NCI-H524 (cell line): ENCODE results near the gene CCNJL.

Source experiments
- DNase-seq, 2 experiments: peaks; one replicate each; lab custom pipeline; 2025; lab: John Stamatoyannopoulos, UW

The CCNJL gene

GRCh38 chr5:160333721-160334120 is 21.4 kb upstream of the CCNJL start:
- no peak for DNase-seq

DNA sequence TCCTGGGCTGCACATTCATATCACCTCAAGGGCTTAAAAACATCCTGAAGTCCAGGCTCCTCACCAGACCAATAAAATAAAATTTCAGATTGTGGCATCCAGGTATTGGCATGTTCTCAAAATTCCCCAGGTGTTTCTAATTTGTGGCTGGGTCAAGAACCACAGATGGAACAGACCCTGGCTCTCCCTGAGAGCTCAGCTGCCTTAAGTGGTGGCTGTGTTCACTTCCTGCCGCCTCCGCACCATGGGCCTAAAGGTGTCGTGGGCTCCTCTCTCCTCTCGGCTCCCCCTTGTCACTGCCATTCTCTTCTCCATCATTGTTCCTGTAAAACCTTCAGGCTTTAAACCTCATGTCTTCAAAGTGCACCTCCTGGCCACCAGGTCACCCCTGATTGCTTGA is 17.8 kb upstream of the CCNJL start:
- DNase-seq: no peak

DNA sequence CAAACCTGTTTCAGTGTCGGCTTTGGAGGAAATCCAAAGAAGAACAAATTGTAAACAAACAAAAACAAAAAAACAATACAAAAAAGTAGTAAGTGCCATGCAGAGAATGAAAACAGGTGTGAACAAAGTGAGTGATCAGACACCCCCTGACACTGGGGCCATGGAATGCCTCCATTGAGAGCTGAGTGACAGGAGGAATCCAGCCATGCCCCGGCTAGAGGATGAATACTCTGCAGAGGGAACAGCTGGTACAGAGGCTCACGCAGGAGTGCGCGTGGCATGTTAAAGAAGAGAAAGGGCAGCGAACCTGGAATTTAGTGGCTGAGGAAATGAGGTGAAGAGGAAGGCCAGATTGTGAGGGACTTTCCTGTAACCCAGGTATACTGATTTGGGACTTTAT is 15.5 kb upstream of the CCNJL start:
- DNase-seq: peak in 1 of 2 experiments; percentile 55

- no peak for DNase-seq
Measured at GRCh38 chr5:160326981-160327380, 14.6 kb upstream of the CCNJL start.

DNA sequence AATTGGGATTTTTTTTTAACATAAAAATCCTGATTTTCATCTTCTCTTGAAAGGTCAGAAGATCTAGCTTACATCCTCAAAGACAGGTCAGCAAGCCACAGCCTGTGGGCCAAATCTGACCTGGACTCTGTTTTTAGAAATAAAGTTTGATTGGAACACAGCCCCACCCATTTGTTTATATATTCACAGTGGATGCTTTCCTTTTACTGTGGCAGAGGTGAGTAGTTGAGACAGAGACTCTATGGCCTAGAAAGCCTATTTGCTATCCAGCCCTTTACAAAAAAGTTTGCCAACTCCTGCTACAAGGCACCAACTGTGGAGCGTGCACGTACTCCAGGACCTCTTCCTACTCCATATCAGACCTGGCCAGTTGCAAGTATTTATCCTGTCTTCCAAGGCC is 13.4 kb upstream of the CCNJL start:
- no peak for DNase-seq

DNA sequence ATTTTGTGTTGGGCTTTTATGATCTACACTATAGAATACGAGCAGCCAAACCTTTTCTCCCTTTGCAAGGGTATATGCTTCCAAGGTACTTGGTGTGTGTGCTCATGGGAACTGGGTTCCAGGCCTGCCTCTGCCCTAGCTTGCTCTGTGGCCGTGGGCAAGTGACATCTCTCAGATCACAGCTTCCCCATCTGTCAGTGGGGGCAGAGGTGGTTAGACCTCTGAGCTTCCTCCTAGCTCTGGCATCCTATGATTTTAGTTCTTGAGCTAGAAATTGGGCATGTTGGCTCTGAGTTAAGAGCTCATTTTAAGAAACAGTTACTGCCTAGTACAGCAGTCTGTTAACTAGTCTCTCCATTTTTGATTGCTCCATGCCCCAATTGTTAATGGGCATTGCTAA is 12.5 kb upstream of the CCNJL start:
- DNase-seq: no peak

DNA sequence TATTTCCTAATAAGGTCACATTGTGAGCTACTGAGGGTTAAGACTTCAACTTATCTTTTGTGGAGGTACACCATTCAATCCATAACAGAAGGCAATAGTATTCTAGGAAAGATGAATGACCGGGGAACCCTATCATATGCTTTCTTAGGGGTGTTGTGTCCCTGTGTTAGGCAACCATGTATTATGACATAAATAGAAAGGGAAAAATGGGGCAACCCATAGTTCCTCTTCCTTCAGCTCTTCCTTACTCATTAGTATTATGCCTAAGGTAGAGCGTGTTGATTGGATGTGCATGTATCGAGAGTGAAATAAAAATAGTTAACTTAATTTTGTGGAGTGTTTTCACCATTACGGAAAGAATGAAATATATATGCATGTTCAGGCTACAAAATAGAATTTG is 6.0 kb upstream of the CCNJL start:
- no peak for DNase-seq

DNA sequence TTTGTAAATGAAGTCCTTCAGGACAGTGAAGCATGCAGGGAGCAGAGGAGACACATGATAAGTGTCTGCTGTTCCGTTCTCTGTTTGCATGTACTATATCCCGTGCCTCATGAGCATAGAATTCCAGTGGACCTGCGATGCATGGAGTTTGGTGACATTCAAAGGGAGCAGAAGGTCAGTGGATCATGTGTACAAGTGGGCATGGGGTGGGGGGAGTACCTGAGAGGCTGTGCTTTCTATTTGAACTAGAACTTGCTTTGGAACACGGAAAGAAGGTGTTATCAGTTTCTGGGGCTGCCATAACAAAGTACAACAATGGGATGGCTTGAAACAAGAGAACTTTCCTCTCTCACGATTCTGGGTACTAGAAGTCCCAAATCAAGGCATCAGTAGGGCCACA is 5.1 kb upstream of the CCNJL start:
- no peak for DNase-seq

- no peak for DNase-seq
Measured at GRCh38 chr5:160315968-160316367, 3.6 kb upstream of the CCNJL start.

DNA sequence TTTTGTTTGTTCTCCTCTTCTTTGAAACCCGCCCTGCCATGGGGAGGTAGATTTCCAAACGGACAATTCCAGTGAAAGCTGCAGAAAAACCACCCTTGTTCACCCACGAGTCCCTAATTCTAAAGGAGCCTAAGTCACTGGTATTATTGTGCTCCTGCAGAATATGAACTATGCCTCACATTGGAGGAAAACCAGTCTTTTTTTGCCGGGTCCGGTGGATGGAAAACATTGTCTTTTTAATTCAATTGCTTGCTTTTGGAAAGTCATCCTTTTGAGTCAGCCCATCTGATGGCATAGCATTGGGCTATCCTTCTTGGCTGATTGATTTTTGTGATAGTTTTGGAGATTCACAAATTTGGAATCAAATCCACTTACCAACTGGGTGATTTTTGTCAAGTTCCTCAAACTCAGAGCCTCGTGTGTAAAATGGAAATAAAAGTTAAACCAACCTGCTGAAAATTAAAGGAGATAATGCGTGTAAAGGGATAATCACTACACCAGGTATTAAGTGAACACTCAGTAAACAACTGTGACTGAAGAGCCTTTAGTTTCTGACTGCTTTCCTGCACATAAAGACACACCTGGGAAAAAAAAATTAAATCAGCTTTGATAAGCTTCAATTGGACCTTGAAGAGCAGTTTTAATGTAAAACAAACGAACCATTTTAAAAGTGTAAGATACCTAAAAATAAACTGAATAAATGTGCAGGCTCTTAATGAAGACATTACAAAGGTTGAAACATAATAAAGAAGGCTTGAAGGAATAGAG is 780 bp upstream of the CCNJL start:
- DNase-seq: no peak

DNA sequence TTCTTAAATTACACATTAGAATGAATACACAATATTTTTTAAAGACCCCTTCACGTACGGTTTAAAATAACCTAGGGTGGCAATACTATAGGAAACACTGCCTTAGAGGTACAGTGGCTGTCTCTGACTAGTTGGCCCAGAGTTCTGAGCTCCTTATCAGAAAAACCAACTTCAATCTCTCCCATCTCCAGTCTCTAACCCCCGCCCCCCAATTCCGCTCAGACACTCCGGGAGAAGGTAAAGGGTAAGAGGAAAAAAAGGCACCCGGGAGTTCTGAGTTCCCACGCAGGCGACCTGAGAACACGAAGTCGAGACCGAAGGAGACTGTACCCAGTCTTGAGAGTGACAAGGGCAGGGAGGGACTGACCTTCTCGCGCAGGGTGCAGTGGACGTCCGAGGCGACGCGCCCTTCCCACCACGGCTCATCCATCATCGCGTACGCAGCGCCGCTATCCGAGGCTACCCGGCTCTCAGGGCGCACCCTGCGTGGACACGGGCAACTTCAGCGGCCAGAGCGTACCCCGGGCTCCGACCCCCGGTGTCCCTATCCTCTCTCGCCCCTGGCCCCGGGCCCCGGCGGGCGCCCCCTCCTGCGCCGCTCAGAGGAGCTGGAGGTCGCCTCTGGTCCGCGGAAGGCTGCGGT is 752 bp downstream of the CCNJL start:
- DNase-seq: peak in 1 of 2 experiments; percentile 23

DNA sequence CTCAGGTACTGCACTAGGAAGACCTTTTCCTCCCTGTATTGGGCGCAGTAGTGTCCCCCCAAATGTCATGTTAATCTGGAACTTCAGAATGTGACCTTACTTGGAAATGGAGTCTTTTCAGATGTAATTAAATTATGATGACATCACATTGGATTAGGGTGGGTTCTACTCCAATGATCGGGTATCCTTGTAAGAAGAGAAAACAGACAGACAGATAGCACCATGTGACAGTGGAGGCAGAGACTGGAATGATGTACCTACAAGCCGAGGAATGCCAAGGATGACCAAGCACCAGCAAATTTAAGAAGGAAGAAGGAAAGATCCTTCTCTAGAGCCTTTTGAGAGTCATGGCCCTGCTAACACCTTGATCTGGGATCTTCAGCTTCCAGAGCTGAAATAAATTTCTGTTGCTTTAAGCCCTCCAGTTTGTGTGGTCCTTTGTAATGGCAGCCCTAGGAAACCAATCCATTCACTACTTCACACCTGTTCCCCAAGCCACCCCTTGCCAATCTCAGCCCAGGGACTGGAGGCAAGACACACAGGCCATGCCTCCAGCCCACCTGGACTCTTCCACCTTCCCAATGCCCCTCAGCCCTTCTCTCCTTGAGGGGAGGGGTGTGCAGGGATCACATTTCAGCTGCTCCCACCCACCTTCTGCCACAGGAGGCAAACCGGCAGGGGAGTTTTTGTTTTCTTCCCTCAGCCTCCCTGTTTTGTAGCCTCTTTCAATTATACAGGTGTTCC is 1.6 kb downstream of the CCNJL start:
- DNase-seq: peak in 1 of 2 experiments; percentile 24

DNA sequence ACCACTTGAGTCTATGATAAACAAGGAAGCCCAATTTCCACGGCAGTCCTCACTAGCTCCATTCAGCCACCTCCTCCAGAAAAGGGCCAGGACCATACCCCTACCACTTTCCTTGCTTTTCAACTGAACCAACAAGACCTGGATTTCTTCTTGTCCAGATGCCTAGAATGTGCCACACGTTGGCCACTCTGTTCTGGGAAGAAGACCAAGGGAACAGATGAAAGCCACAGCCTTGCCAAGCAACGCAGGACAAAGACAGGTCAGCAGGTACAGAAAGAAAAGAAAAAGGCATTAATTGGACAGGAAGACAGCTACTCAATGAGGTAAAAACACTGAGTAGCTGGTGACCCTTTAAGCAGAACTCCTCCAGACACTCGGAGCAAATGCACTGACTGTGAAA is 2.2 kb downstream of the CCNJL start:
- no peak for DNase-seq

- DNase-seq: no peak
Measured at GRCh38 chr5:160306696-160307095, 5.7 kb downstream of the CCNJL start.

GRCh38 chr5:160305319-160305718 is 7.0 kb downstream of the CCNJL start:
- DNase-seq: no peak

- no peak for DNase-seq
Measured at GRCh38 chr5:160303690-160304089, 8.7 kb downstream of the CCNJL start.

- DNase-seq: no peak
Measured at GRCh38 chr5:160298189-160298588, 14.2 kb downstream of the CCNJL start.

DNA sequence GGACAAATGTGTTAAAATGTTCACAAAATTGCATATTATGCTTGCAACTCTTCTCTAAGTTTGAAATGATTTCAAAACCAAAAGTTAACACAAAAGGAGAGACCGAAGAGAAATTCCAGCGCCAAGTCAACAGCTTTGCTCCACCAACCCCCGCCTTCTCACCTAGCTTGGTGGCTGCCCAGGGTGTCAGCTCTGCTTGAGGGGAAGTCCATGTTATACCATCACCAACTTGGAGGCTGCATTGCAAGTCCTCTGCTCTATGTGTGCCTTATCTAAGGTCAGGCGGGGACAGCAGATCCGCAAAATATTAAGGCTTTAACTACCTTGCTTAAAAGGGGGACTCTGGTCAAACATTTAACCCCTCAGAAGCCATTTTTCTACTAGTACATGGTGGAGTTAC is 14.6 kb downstream of the CCNJL start:
- no peak for DNase-seq

DNA sequence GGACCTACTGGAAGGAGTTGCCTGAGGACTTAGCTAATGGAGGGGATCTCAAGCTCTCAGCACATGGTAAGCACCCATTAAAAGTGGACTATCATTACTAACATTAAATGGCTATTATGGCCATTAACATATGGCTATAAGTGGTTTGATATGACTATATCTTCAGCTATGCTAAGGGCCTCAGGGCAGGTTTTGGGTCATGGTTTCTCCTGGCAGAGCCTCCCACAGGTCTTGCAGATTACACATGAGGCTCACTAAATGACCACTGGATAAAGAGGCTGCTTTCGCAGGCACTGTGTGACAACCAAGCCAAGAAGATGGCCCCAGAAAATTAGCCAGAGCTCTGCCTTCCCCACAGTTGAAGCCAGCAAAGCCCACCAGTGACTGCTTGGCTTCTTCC is 15.4 kb downstream of the CCNJL start:
- DNase-seq: no peak

- no peak for DNase-seq
Measured at GRCh38 chr5:160296496-160296895, 15.9 kb downstream of the CCNJL start.

DNA sequence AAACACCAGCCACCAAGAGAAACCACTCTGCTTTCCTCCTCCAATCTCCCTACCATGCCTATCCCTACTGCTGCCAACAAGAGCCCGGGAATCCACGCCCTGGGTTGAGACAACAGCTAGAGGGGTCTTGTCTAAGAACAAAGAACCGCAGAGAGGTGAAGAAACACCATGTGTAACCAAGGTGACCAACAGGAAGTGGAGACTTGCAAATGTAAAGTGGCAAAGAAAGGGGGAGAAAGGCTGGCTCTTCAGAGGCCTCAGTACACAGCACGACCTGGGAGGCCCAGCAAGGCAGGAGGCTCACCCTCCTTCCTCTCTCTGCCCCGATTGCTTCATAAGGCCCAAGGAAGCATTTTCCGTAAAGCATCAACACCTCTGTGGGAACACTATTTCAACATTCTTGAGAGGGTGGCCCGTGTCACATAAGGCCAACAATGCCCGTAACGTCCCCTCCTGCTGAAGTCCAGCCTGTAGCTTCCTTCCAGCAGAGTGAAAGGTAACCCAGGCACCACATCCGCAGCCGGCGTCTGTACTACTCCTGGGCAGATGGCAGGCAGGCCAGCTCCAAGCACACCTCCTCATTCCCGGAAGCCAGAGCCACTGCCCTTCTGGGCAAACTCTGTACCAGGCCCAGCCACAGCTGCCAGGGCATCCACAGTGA is 18.3 kb downstream of the CCNJL start:
- DNase-seq: peak in 1 of 2 experiments; percentile 39

- no peak for DNase-seq
Measured at GRCh38 chr5:160293386-160293785, 19.0 kb downstream of the CCNJL start.

DNA sequence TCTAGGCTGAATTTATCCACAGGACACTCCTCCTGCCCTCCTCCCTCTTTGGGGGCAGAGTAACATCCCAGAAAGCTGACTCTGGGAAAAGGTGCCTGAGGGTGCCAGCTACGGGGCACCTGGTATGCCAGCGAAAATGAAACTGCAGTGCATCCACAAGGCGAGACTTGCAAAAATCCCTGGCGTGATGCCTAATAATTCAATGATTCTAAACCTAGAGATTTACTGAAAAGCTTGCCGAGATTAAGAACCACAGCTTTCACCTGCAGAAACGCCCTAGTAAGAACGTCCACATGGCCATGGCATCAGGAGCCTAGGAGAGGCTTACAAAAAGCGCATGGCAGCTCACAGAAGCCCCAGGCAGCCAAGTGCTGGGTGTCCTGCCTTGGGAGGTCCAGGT is 20.9 kb downstream of the CCNJL start:
- peak in 1 of 2 experiments; percentile 13 for DNase-seq
